ENCODE measurements around the gene ACP4.
"Not testable (repeated sequence)": the region's sequence is repeated elsewhere in the genome, so short reads cannot be mapped to it uniquely, and the experiment has no call there.

The ACP4 gene

GRCh38 chr19:50790396-50790795, at the start of gene ACP4:
Gene ACP4, plus strand, starts transcription at chr19:50790415. Its CDS starts 0 bp downstream, at chr19:50790415.
- no peak for DNase-seq

- no peak for DNase-seq
These were observed 48.9 kb upstream of the ACP4 start for GRCh38 chr19:50741179-50741933.

- DNase-seq = no peak
These were observed 46.7 kb upstream of the ACP4 start for GRCh38 chr19:50743537-50743936.

GRCh38 chr19:50745221-50745620, 45.0 kb upstream of the ACP4 start:
- DNase-seq = no peak

GRCh38 chr19:50747141-50747540, 43.1 kb upstream of the ACP4 start:
- not testable (repeated sequence) for DNase-seq

- DNase-seq = no peak
These were observed 40.7 kb upstream of the ACP4 start for GRCh38 chr19:50749490-50749889.

GRCh38 chr19:50750010-50750409, 40.2 kb upstream of the ACP4 start:
- DNase-seq = no peak

- no peak for DNase-seq
These were observed 36.3 kb upstream of the ACP4 start for GRCh38 chr19:50753879-50754278.

GRCh38 chr19:50756244-50756643, 34.0 kb upstream of the ACP4 start:
- DNase-seq = not testable (repeated sequence)

GRCh38 chr19:50757624-50758023, 32.6 kb upstream of the ACP4 start:
- DNase-seq = not testable (repeated sequence)

GRCh38 chr19:50759076-50759475, 31.1 kb upstream of the ACP4 start:
- not testable (repeated sequence) for DNase-seq

- DNase-seq = no peak
These were observed 30.3 kb upstream of the ACP4 start for GRCh38 chr19:50759886-50760285.

- DNase-seq = not testable (repeated sequence)
These were observed 28.7 kb upstream of the ACP4 start for GRCh38 chr19:50761501-50761900.

GRCh38 chr19:50763521-50763920, 26.7 kb upstream of the ACP4 start:
- not testable (repeated sequence) for DNase-seq

- no peak for DNase-seq
These were observed 25.8 kb upstream of the ACP4 start for GRCh38 chr19:50764409-50764808.

GRCh38 chr19:50766746-50767145, 23.5 kb upstream of the ACP4 start:
- not testable (repeated sequence) for DNase-seq

- not testable (repeated sequence) for DNase-seq
These were observed 23.0 kb upstream of the ACP4 start for GRCh38 chr19:50767263-50767662.

GRCh38 chr19:50768277-50768676, 21.9 kb upstream of the ACP4 start:
- no peak for DNase-seq

GRCh38 chr19:50770164-50770563, 20.1 kb upstream of the ACP4 start, which contains the start of gene GPR32:
Gene GPR32, plus strand, starts transcription at chr19:50770464. Its CDS starts 137 bp downstream, at chr19:50770601.
- DNase-seq = not testable (repeated sequence)

GRCh38 chr19:50770888-50771287, 19.3 kb upstream of the ACP4 start:
- no peak for DNase-seq

GRCh38 chr19:50772476-50772875, 17.7 kb upstream of the ACP4 start:
- no peak for DNase-seq

- DNase-seq = not testable (repeated sequence)
These were observed 17.3 kb upstream of the ACP4 start for GRCh38 chr19:50772912-50773311.

- not testable (repeated sequence) for DNase-seq
These were observed 16.8 kb upstream of the ACP4 start for GRCh38 chr19:50773454-50773853.

GRCh38 chr19:50776131-50776530, 14.1 kb upstream of the ACP4 start:
- no peak for DNase-seq

- no peak for DNase-seq
These were observed 13.0 kb upstream of the ACP4 start for GRCh38 chr19:50777261-50777660.

Data from activated naive CD4-positive, alpha-beta T cell (primary cell).